H1 (cell line): ENCODE measurements around the gene TCP11. TPM values are rescaled to one million over a fixed set of nuclear protein-coding genes. Genes with fewer than 3 reads are reported as not detected.

Experiments
- CTCF ChIA-PET: fragments of 300-600 bp; sonication (Branson Sonifier 250); formaldehyde crosslinking; loops from one replicate; lab custom pipeline; 2021; ENCODE audit not compliant: partially characterized antibody; lab: Charles Lee
- POLR2A ChIA-PET: fragments of 300-600 bp; sonication (Branson Sonifier 250); formaldehyde crosslinking; loops from one replicate; lab custom pipeline; 2021; ENCODE audit warnings: inconsistent platforms; ENCODE audit not compliant: partially characterized antibody; lab: Charles Lee
- DNase-seq, 2 experiments: peaks; one replicate each; pipeline versions ENCODE4 v3.0.0 to v3.0.0-alpha.2; 2010 to 2022; ENCODE audit warnings: low spot score in 2 of 2, low read depth in 1 of 2, mixed read lengths in 1 of 2
- FAIRE-seq: peaks from 2 replicates; lab custom pipeline; 2011; peaks lifted over from hg19 to GRCh38; lab: Jason Lieb, UNC
- H2AFZ ChIP-seq: 2 replicates; pipeline ENCODE4 v1.8.1; 2012; ENCODE audit warnings: low read length, inconsistent platforms
- H2AK5ac ChIP-seq: 2 replicates; pipeline ENCODE4 v1.6.1; 2013; ENCODE audit warnings: low read depth, low read length
- H2BK120ac ChIP-seq: replicated peaks from 2 replicates; pipeline ENCODE3; 2013; ENCODE audit warnings: low read depth, low read length, inconsistent platforms
- H2BK12ac ChIP-seq: 2 replicates; pipeline ENCODE4 v1.6.1; 2013; ENCODE audit warnings: low read depth, low read length
- H2BK15ac ChIP-seq: 2 replicates; pipeline ENCODE4 v1.6.1; 2013; ENCODE audit warnings: low read length
- H2BK20ac ChIP-seq: 2 replicates; pipeline ENCODE4 v1.6.1; 2013; ENCODE audit warnings: low read length
- H2BK5ac ChIP-seq: 2 replicates; pipeline ENCODE4 v1.6.1; 2013; ENCODE audit warnings: low read depth, low read length
- H3K14ac ChIP-seq: 2 replicates; pipeline ENCODE4 v1.6.1; 2013; ENCODE audit warnings: inconsistent platforms; ENCODE audit not compliant: insufficient read length
- H3K18ac ChIP-seq: 2 replicates; pipeline ENCODE4 v1.6.1; 2013; ENCODE audit warnings: low read length; ENCODE audit errors: extremely low read depth
- H3K23ac ChIP-seq: 2 replicates; pipeline ENCODE4 v1.6.1; 2013; ENCODE audit warnings: inconsistent platforms; ENCODE audit not compliant: insufficient read length
- H3K23me2 ChIP-seq: 2 replicates; pipeline ENCODE4 v1.6.1; 2013; ENCODE audit warnings: low read depth, low read length
- H3K27ac ChIP-seq: 2 replicates; pipeline ENCODE4 v1.6.1; 2011; ENCODE audit warnings: low read depth, low read length, inconsistent platforms
- H3K27me3 ChIP-seq, 4 experiments: replicated peaks in 1 of 4; 1 replicate in 1 of 4; 2 replicates in 3 of 4; pipeline versions ENCODE4 v1.6.1 to v1.8.1; 2011 to 2013; ENCODE audit warnings: low read length in 3 of 4, mild to moderate bottlenecking in 3 of 4, inconsistent platforms in 2 of 4, mixed read lengths in 2 of 4, moderate library complexity in 1 of 4; ENCODE audit not compliant: control insufficient read depth in 3 of 4, insufficient read depth in 3 of 4; ENCODE audit errors: extremely low read depth in 1 of 4
- H3K36me3 ChIP-seq, 4 experiments: 2 replicates each; pipeline versions ENCODE4 v1.6.1 to v1.8.1; 2011 to 2013; ENCODE audit warnings: mild to moderate bottlenecking in 4 of 4, low read length in 3 of 4, moderate library complexity in 2 of 4, control low read depth in 1 of 4, inconsistent platforms in 1 of 4; ENCODE audit not compliant: insufficient read depth in 4 of 4, control insufficient read depth in 2 of 4
- H3K4ac ChIP-seq: replicated peaks from 2 replicates; pipeline ENCODE3; 2013; ENCODE audit warnings: low read length, low read depth, mixed read lengths, inconsistent platforms; ENCODE audit not compliant: insufficient read length
- H3K4me1 ChIP-seq, 4 experiments: replicated peaks in 1 of 4; 1 replicate in 1 of 4; 2 replicates in 3 of 4; pipeline versions ENCODE4 v1.6.1 to v1.8.1; 2011 to 2013; ENCODE audit warnings: low read length in 3 of 4, inconsistent platforms in 2 of 4, mixed read lengths in 1 of 4; ENCODE audit not compliant: insufficient read depth in 4 of 4, control insufficient read depth in 3 of 4
- H3K4me2 ChIP-seq, 2 experiments: 2 replicates each; pipeline versions ENCODE4 v1.6.1 to v1.8.1; 2011 to 2013; ENCODE audit warnings: low read depth in 2 of 2, low read length in 2 of 2, control low read depth in 1 of 2, inconsistent platforms in 1 of 2, mild to moderate bottlenecking in 1 of 2; ENCODE audit not compliant: insufficient read depth in 1 of 2
- H3K4me3 ChIP-seq, 4 experiments: fragments of 200-600, 300-600 bp in 1 of 4; sonication (generic), shearing (Covaris generic), sonication (Bioruptor Twin) in 1 of 4; 2 replicates each; pipeline versions ENCODE4 v1.5.1 to v1.8.1; 2011 to 2016; ENCODE audit warnings: low read length in 4 of 4, low read depth in 3 of 4, control low read depth in 2 of 4, inconsistent platforms in 2 of 4, mild to moderate bottlenecking in 2 of 4, mixed read lengths in 1 of 4, moderate library complexity in 1 of 4; ENCODE audit not compliant: insufficient read depth in 2 of 4; ENCODE audit errors: extremely low read depth in 1 of 4
- H3K56ac ChIP-seq: replicated peaks from 2 replicates; pipeline ENCODE3; 2013; ENCODE audit warnings: low read depth, mild to moderate bottlenecking, mixed read lengths, low read length, inconsistent platforms; ENCODE audit not compliant: insufficient read length
- H3K79me1 ChIP-seq: 2 replicates; pipeline ENCODE4 v1.6.1; 2013; ENCODE audit warnings: low read depth, low read length, control low read depth
- H3K79me2 ChIP-seq, 2 experiments: 2 replicates each; pipeline versions ENCODE4 v1.6.1 to v1.8.1; 2012 to 2013; ENCODE audit warnings: low read length in 2 of 2, mild to moderate bottlenecking in 2 of 2, inconsistent platforms in 1 of 2; ENCODE audit not compliant: insufficient read depth in 2 of 2, control insufficient read depth in 1 of 2
- H3K9ac ChIP-seq, 4 experiments: replicated peaks in 1 of 4; 1 replicate in 1 of 4; 2 replicates in 3 of 4; pipeline versions ENCODE4 v1.6.1 to v1.8.1; 2011 to 2013; ENCODE audit warnings: low read depth in 3 of 4, low read length in 3 of 4, control low read depth in 2 of 4, mild to moderate bottlenecking in 2 of 4, moderate library complexity in 2 of 4, inconsistent platforms in 1 of 4; ENCODE audit errors: extremely low read depth in 1 of 4
- H3K9me3 ChIP-seq, 2 experiments: 2 replicates each; pipeline versions ENCODE4 v1.6.1 to v1.8.1; 2012 to 2013; ENCODE audit warnings: mild to moderate bottlenecking in 2 of 2, moderate library complexity in 2 of 2, control low read depth in 1 of 2, inconsistent platforms in 1 of 2, low read depth in 1 of 2, low read length in 1 of 2, mixed read lengths in 1 of 2; ENCODE audit not compliant: insufficient read depth in 2 of 2
- H4K20me1 ChIP-seq, 2 experiments: replicated peaks in 1 of 2; 2 replicates each; pipeline versions ENCODE3 to v1.8.1; 2011 to 2013; ENCODE audit warnings: inconsistent platforms in 2 of 2, low read length in 2 of 2, mild to moderate bottlenecking in 1 of 2; ENCODE audit not compliant: insufficient read depth in 2 of 2, control insufficient read depth in 1 of 2
- H4K5ac ChIP-seq: 2 replicates; pipeline ENCODE4 v1.6.1; 2013; ENCODE audit warnings: low read length, low read depth, mixed read lengths, inconsistent platforms; ENCODE audit not compliant: insufficient read length
- H4K8ac ChIP-seq: 2 replicates; pipeline ENCODE4 v1.8.0; 2013; ENCODE audit warnings: mild to moderate bottlenecking, moderate library complexity, low read length, inconsistent platforms; ENCODE audit not compliant: insufficient read depth; ENCODE audit errors: extremely low read depth
- H4K91ac ChIP-seq: replicated peaks from 2 replicates; pipeline ENCODE3; 2013; ENCODE audit warnings: low read length, mixed read lengths, inconsistent platforms; ENCODE audit not compliant: insufficient read length
- RFX5 ChIP-seq: IDR thresholded peaks from 2 replicates; pipeline ENCODE4 v1.6.1; 2011; ENCODE audit warnings: low read depth, low read length, improper control_type of control experiment, borderline replicate concordance
- YY1 ChIP-seq: IDR thresholded peaks from 2 replicates; pipeline ENCODE4 v1.6.1; 2011; ENCODE audit warnings: low read depth, mild to moderate bottlenecking, low read length
- WGBS, 2 experiments: shearing (Covaris generic) in 1 of 2; methylation state at CpG; one replicate each; pipeline versions ENCODE4 v1.1.6 to v1.1.7; 2013 to 2015; ENCODE audit warnings: low lambda C conversion rate in 2 of 2, mixed read lengths in 2 of 2, inconsistent platforms in 1 of 2, low coverage in 1 of 2, missing lambda C conversion rate in 1 of 2; ENCODE audit not compliant: insufficient replicate concordance in 2 of 2, insufficient coverage in 1 of 2, insufficient read length in 1 of 2; ENCODE audit errors: extremely low coverage in 1 of 2, missing lambda C conversion rate in 1 of 2; 5-methylcytosine and 5-hydroxymethylcytosine counted together
- polyA plus RNA-seq, 7 experiments: library from polyadenylated mRNA; depleted of rRNA in 3 of 7; stranded (reverse) in 5 of 7; unstranded in 2 of 7; fragments of >200 nt in 5 of 7; fragments of 200-250 nt in 2 of 7; gene quantifications; 1 replicate in 5 of 7; 2 replicates in 1 of 7; 4 replicates in 1 of 7; pipeline versions ENCODE4 v1.2.1 to v1.2.3, GENCODE V29; 2011 to 2013; ENCODE audit warnings: missing spikeins in 2 of 7, mixed read lengths in 2 of 7
- total RNA-seq: library from RNA; stranded (reverse); fragmentation: NEBNext Ultra II Directional; extraction: Animal tissue kit (Norgen Biotek cat#: 25700); gene quantifications from 2 replicates; pipeline ENCODE4 v1.2.1, GENCODE V29; 2021

TCP11 gene
- total and polyA plus RNA-seq, 2 of the 8 experiments (the other 6 are each of a cell fraction or from before 2014, with no cell fraction given) = 0.11 TPM; not detected in 1

- TF ChIP-seq RFX5 = no peak
- no peak for TF ChIP-seq YY1
- Histone ChIP-seq H3K79me2 (no peaks in the 10 kb centered on the region), H3K27ac (no peak overlapping the region), H3K18ac (no peak overlapping the region), H2BK12ac (no peak overlapping the region), H3K14ac (no peak overlapping the region), H2AK5ac (no peak overlapping the region), H3K9me3 (peaks cover 0 to 2% of the 10 kb centered on the region in 2 experiments; a peak in 1 of 4 replicates), H2BK5ac (no peak overlapping the region), H3K27me3 (peaks cover 0 to 2% (median 0%) of the 10 kb centered on the region in 4 experiments; a peak in 2 of 7 replicates), H4K8ac (no peak overlapping the region), H3K56ac (no peak overlapping the region), H3K4me3 (no peak overlapping the region), H3K79me1 (no peaks in the 10 kb centered on the region), H3K36me3 (no peaks in the 10 kb centered on the region), H3K23ac (no peak overlapping the region), H4K5ac (no peak overlapping the region), H3K23me2 (peaks cover 5% of the 10 kb centered on the region; the same call in 1 of the 2 replicates), H3K4ac (no peak overlapping the region), H2BK15ac (no peak overlapping the region), H3K4me1 (no peaks in the 10 kb centered on the region; a peak in 1 of 7 replicates), H3K4me2 (no peak overlapping the region), H2BK20ac (no peak overlapping the region), H4K91ac (no peak overlapping the region), H2AFZ (no peak overlapping the region), H3K9ac (no peak overlapping the region), H4K20me1 (peaks cover 0 to 3% of the 10 kb centered on the region in 2 experiments), H2BK120ac (no peak overlapping the region)
- WGBS, 2 experiments = 82% methylated on average over 3 of the region's 3 CpGs; no CpG with 5 or more reads in 1 of the 2 experiments
- FAIRE-seq (no peak), DNase-seq (no peak)
- CTCF ChIA-PET = interaction anchor here (0.7 to 3.9 kb wide), 6 partner anchors 9 to 180 kb away, joined by 3 to 23 read pairs (median 14); no protein-coding TSS in a partner anchor
- POLR2A ChIA-PET = no interaction called here
Measured at GRCh38 chr6:35170891-35171290, 29.8 kb upstream of the TCP11 start.
